Gastrocnemius medialis (tissue), 4 donors: ENCODE measurements around the gene TMEM51.

Source experiments
- CTCF ChIP-seq, 5 experiments: fragments of 450-650 bp in 3 of 5; fragments of 200-600 bp in 2 of 5; sonication (generic) in 2 of 5; IDR thresholded peaks in 4 of 5; conservative IDR thresholded peaks in 1 of 5; 1 replicate in 4 of 5; 2 replicates in 1 of 5; pipeline ENCODE4 v1.5.1; 2016 to 2019; ENCODE audit warnings: antibody characterized with exemption in 5 of 5, mild to moderate bottlenecking in 3 of 5, moderate library complexity in 3 of 5
- POLR2A ChIP-seq, 2 donors: fragments of 450-650 bp; IDR thresholded peaks; one replicate each; pipeline ENCODE4 v1.6.1; 2017; ENCODE audit warnings: antibody characterized with exemption in 2 of 2, mild to moderate bottlenecking in 2 of 2, moderate library complexity in 2 of 2

- TF ChIP-seq CTCF (IDR thresholded peaks at IDR 0.05 in 4 of 5, conservative IDR thresholded peaks at IDR 0.05 in 1 of 5), result no peak
- no peak for TF ChIP-seq POLR2A (IDR thresholded peaks at IDR 0.05)
Observed at GRCh38 chr1:15173863-15174614, 20.5 kb downstream of the TMEM51 start.
